ENCODE measurements around the gene PPP1R13B. TPM values are rescaled to one million over a fixed set of nuclear protein-coding genes. Genes with fewer than 3 reads are reported as not detected.
"Not testable (repeated sequence)": the region's sequence is repeated elsewhere in the genome, so short reads cannot be mapped to it uniquely, and the experiment has no call there.

Gene PPP1R13B
- polyA plus RNA-seq, 1 of the 3 experiments (the other 2 are of a cell fraction) = 5.7 TPM

DNA sequence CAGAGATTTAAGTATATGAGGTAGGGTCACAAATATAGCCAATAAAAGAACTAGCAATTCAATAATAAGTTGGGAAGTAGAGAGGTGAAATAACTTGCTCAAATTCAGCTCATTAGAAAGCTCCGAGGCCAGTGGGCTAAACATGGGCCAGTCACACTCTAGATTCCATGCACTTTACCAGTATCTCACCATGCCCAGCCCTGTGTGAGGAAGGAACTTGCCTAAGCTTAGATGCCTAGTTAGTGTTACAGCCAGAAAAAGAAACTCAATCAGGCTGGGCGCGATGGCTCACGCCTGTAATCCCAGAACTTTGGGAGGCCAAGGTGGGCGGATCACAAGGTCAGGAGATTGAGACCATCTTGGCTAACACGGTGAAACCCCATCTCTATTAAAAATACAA, 71.1 kb downstream of the PPP1R13B start:
- H3K4me1 ChIP-seq (ENCODE audit: control insufficient read depth in 1 of 2, insufficient read depth in 2 of 2, low read depth in 1 of 2, low read length in 1 of 2); POLR2A ChIA-PET; H3K27ac ChIP-seq (ENCODE audit: low read depth in 2 of 2, low read length in 1 of 2); H4K20me1 ChIP-seq (ENCODE audit: insufficient read depth); H3K79me2 ChIP-seq (ENCODE audit: insufficient read depth); H3K27me3 ChIP-seq (ENCODE audit: insufficient read depth); H3K9me3 ChIP-seq; H3K4me3 ChIP-seq (ENCODE audit: low read depth in 2 of 2, low read length in 1 of 2); CTCF ChIA-PET; H2AFZ ChIP-seq (ENCODE audit: low read depth); H3K9ac ChIP-seq; H3F3A ChIP-seq (replicated peaks; ENCODE audit: insufficient read depth); DNase-seq; H3K4me2 ChIP-seq; H3K9me2 ChIP-seq: not testable (repeated sequence)
- WGBS (ENCODE audit: low lambda C conversion rate) = 98% methylated on average over 6 of the region's 6 CpGs
- peaks cover 0 to 11% of the 10 kb centered on the region in 2 experiments for H3K36me3 ChIP-seq (replicated peaks in 1 of 2; ENCODE audit: control insufficient read depth in 1 of 2, insufficient read depth in 2 of 2, low read length in 1 of 2)

DNA sequence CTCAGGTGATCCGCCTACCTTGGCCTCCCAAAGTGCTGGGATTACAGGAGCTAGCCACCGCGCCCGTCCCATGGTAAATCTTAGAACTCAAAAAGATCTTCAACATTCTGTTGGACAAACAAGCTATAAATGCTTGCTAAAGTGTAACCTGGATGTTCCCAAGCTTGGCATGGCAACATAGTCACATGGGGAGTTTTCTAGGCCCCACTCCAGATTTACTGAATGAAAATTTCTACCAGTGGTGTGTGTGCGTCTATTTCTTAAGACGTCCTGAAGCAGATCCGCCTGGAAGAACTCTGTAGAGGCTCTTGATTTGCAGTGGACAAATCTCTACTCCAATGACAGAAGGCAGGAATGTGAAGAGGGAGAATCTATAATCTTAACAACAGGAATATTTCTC, 71.9 kb downstream of the PPP1R13B start:
- ChIA-PET POLR2A (no interaction called here), CTCF (interaction anchor here (1.8 kb wide), 1 partner anchor 11 kb away, joined by 4 read pairs; no protein-coding TSS in a partner anchor)
- Histone ChIP-seq H3K27me3 (ENCODE audit: insufficient read depth) (no peaks in the 10 kb centered on the region), H3K27ac (ENCODE audit: low read depth in 2 of 2, low read length in 1 of 2) (no peak overlapping the region), H3K79me2 (ENCODE audit: insufficient read depth) (no peaks in the 10 kb centered on the region), H3K36me3 (replicated peaks in 1 of 2; ENCODE audit: control insufficient read depth in 1 of 2, insufficient read depth in 2 of 2, low read length in 1 of 2) (peaks cover 0 to 11% of the 10 kb centered on the region in 2 experiments), H3K9ac (no peak overlapping the region), H3K4me1 (ENCODE audit: control insufficient read depth in 1 of 2, insufficient read depth in 2 of 2, low read depth in 1 of 2, low read length in 1 of 2) (no peaks in the 10 kb centered on the region), H3K4me2 (no peak overlapping the region), H3F3A (replicated peaks; ENCODE audit: insufficient read depth) (no peaks in the 10 kb centered on the region), H4K20me1 (ENCODE audit: insufficient read depth) (no peaks in the 10 kb centered on the region), H3K4me3 (ENCODE audit: low read depth in 2 of 2, low read length in 1 of 2) (no peak overlapping the region), H3K9me2 (no peaks in the 10 kb centered on the region), H2AFZ (ENCODE audit: low read depth) (no peak overlapping the region), H3K9me3 (no peaks in the 10 kb centered on the region)
- no peak for TF ChIP-seq FOXJ3 (CRISPR knock-in tag; IDR thresholded peaks at IDR 0.05)
- no peak for TF ChIP-seq RFX5 (IDR thresholded peaks at IDR 0.05; ENCODE audit: low read length)
- TF ChIP-seq RXRA (IDR thresholded peaks at IDR 0.05; ENCODE audit: borderline replicate concordance, low read depth) = no peak
- TF ChIP-seq GABPA (IDR thresholded peaks at IDR 0.05; ENCODE audit: low read depth) = no peak
- no peak for TF ChIP-seq SIN3A (IDR thresholded peaks at IDR 0.05; ENCODE audit: borderline replicate concordance, low read depth, low read length)
- TF ChIP-seq EZH2phosphoT487 (IDR thresholded peaks at IDR 0.05; ENCODE audit: borderline replicate concordance, low read depth) = no peak
- TF ChIP-seq, protein P1, sequence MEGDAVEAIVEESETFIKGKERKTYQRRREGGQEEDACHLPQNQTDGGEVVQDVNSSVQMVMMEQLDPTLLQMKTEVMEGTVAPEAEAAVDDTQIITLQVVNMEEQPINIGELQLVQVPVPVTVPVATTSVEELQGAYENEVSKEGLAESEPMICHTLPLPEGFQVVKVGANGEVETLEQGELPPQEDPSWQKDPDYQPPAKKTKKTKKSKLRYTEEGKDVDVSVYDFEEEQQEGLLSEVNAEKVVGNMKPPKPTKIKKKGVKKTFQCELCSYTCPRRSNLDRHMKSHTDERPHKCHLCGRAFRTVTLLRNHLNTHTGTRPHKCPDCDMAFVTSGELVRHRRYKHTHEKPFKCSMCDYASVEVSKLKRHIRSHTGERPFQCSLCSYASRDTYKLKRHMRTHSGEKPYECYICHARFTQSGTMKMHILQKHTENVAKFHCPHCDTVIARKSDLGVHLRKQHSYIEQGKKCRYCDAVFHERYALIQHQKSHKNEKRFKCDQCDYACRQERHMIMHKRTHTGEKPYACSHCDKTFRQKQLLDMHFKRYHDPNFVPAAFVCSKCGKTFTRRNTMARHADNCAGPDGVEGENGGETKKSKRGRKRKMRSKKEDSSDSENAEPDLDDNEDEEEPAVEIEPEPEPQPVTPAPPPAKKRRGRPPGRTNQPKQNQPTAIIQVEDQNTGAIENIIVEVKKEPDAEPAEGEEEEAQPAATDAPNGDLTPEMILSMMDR (IDR thresholded peaks at IDR 0.05) = no peak
- no peak for TF ChIP-seq FOSL2 (IDR thresholded peaks at IDR 0.05; ENCODE audit: borderline replicate concordance, low read depth)
- no peak for TF ChIP-seq NRF1 (IDR thresholded peaks at IDR 0.05; ENCODE audit: low read depth, low read length)
- TF ChIP-seq TAF1 (IDR thresholded peaks at IDR 0.05; ENCODE audit: borderline replicate concordance, low read depth, low read length) = no peak
- whole genome bisulfite sequencing (ENCODE audit: low lambda C conversion rate) = 97% methylated on average over 7 of the region's 7 CpGs
- DNase-seq = no peak

DNA sequence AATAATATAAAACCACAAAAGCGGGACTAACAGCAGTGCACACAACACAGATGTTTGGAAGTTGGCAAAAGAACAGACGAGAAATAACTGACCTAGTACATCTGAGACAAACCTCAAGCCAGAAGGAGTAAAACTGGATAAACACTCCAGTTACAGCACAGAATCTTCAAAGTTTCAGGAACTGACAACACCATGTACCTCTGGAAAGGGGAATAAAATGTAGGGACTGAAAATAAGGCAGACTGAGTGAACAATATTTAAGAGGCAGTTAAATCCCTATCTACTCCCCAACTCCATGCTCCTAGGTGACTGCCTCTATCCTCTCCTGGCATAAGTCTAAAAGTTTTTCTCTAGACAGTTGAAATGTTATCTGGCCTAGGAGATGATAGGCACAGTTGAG, 73.9 kb downstream of the PPP1R13B start:
- Histone ChIP-seq H3K9me3 (no peaks in the 10 kb centered on the region), H4K20me1 (ENCODE audit: insufficient read depth) (no peaks in the 10 kb centered on the region), H2AFZ (ENCODE audit: low read depth) (no peak overlapping the region), H3K9me2 (no peaks in the 10 kb centered on the region), H3K4me3 (ENCODE audit: low read depth in 2 of 2, low read length in 1 of 2) (no peak overlapping the region), H3K27ac (ENCODE audit: low read depth in 2 of 2, low read length in 1 of 2) (no peak overlapping the region), H3F3A (replicated peaks; ENCODE audit: insufficient read depth) (no peaks in the 10 kb centered on the region), H3K27me3 (ENCODE audit: insufficient read depth) (no peaks in the 10 kb centered on the region), H3K4me2 (no peak overlapping the region), H3K36me3 (replicated peaks in 1 of 2; ENCODE audit: control insufficient read depth in 1 of 2, insufficient read depth in 2 of 2, low read length in 1 of 2) (peaks cover 0 to 11% of the 10 kb centered on the region in 2 experiments), H3K9ac (no peak overlapping the region), H3K79me2 (ENCODE audit: insufficient read depth) (no peaks in the 10 kb centered on the region), H3K4me1 (ENCODE audit: control insufficient read depth in 1 of 2, insufficient read depth in 2 of 2, low read depth in 1 of 2, low read length in 1 of 2) (no peaks in the 10 kb centered on the region)
- TF ChIP-seq MXI1 (IDR thresholded peaks at IDR 0.05; ENCODE audit: low read depth, low read length) (no peak), POLR2AphosphoS5 (IDR thresholded peaks at IDR 0.05; ENCODE audit: low read depth, low read length) (no peak), TAF1 (IDR thresholded peaks at IDR 0.05; ENCODE audit: borderline replicate concordance, low read depth, low read length) (no peak), NRF1 (IDR thresholded peaks at IDR 0.05; ENCODE audit: low read depth, low read length) (no peak)
- TF ChIP-seq, protein P2, sequence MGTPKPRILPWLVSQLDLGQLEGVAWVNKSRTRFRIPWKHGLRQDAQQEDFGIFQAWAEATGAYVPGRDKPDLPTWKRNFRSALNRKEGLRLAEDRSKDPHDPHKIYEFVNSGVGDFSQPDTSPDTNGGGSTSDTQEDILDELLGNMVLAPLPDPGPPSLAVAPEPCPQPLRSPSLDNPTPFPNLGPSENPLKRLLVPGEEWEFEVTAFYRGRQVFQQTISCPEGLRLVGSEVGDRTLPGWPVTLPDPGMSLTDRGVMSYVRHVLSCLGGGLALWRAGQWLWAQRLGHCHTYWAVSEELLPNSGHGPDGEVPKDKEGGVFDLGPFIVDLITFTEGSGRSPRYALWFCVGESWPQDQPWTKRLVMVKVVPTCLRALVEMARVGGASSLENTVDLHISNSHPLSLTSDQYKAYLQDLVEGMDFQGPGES (IDR thresholded peaks at IDR 0.05; ENCODE audit: low read depth, low read length) = no peak
- ChIA-PET CTCF (no interaction called here), POLR2A (no interaction called here)
- 92% methylated on average over 2 of the region's 2 CpGs for WGBS (ENCODE audit: low lambda C conversion rate)
- DNase-seq = no peak
